Neural crest cell (in vitro differentiated cells): Measurements from ENCODE around the gene SBF2. TPM values are rescaled to one million over a fixed set of nuclear protein-coding genes. Genes with fewer than 3 reads are reported as not detected.

Source experiments
- DNase-seq: peaks from one replicate; pipeline ENCODE4 v3.0.0; 2021; ENCODE audit warnings: low read depth, mixed read lengths, low spot score
- H3K27ac Mint-ChIP-seq: one replicate; pipeline ENCODE4 v1.8.0; 2021; ENCODE audit warnings: mild to moderate bottlenecking, mixed read lengths; ENCODE audit not compliant: unreplicated experiment
- H3K27me3 Mint-ChIP-seq: 2 replicates; pipeline ENCODE4 v1.8.0; 2021; ENCODE audit warnings: low read depth, mild to moderate bottlenecking, mixed read lengths
- H3K36me3 Mint-ChIP-seq: 2 replicates; pipeline ENCODE4 v1.8.0; 2021; ENCODE audit warnings: low read depth, mild to moderate bottlenecking, mixed read lengths
- H3K4me1 Mint-ChIP-seq: 2 replicates; pipeline ENCODE4 v1.8.0; 2021; ENCODE audit warnings: mixed read lengths
- H3K4me3 Mint-ChIP-seq: one replicate; pipeline ENCODE4 v1.8.0; 2021; ENCODE audit warnings: mild to moderate bottlenecking, mixed read lengths
- H3K9me3 Mint-ChIP-seq: 2 replicates; pipeline ENCODE4 v1.8.0; 2021; ENCODE audit warnings: mixed read lengths
- CTCF ChIP-seq: fragments of 200-600 bp; sonication (generic); conservative IDR thresholded peaks from 2 replicates; pipeline ENCODE4 v1.5.0; 2021; ENCODE audit warnings: antibody characterized with exemption, mild to moderate bottlenecking
- total RNA-seq: library from RNA; stranded (reverse); gene quantifications from 2 replicates; pipeline ENCODE4 v1.2.1, GENCODE V29; 2021

Gene SBF2
- total RNA-seq, 1 donor from 2014 or later, result 30.2 TPM

GRCh38 chr11:10319702-10320558, 25.9 kb upstream of the SBF2 start:
- Mint-ChIP-seq H3K4me1 (peaks cover 58% of the 10 kb centered on the region), H3K9me3 (no peaks in the 10 kb centered on the region), H3K27me3 (no peaks in the 10 kb centered on the region), H3K36me3 (no peaks in the 10 kb centered on the region), H3K4me3 (no peak overlapping the region), H3K27ac (no peak overlapping the region)
- no peak for DNase-seq
- TF ChIP-seq CTCF, result no peak

GRCh38 chr11:10318527-10318802, 24.4 kb upstream of the SBF2 start:
- no peak for TF ChIP-seq CTCF
- Mint-ChIP-seq H3K9me3 (no peaks in the 10 kb centered on the region), H3K36me3 (no peaks in the 10 kb centered on the region), H3K4me1 (peaks cover 62% of the 10 kb centered on the region), H3K27me3 (no peaks in the 10 kb centered on the region), H3K4me3 (peak overlapping the region; percentile 41), H3K27ac (no peak overlapping the region)
- no peak for DNase-seq

- H3K27ac Mint-ChIP-seq, result peak overlapping the region; percentile 38
- no peaks in the 10 kb centered on the region for H3K36me3 Mint-ChIP-seq
Measured at GRCh38 chr11:10317776-10318526, 23.9 kb upstream of the SBF2 start.

GRCh38 chr11:10317151-10317755, 23.2 kb upstream of the SBF2 start:
- Mint-ChIP-seq H3K4me3 (peak overlapping the region; percentile 15), H3K27me3 (no peaks in the 10 kb centered on the region), H3K36me3 (no peaks in the 10 kb centered on the region), H3K27ac (peak overlapping the region; percentile 38), H3K9me3 (no peaks in the 10 kb centered on the region), H3K4me1 (peaks cover 52% of the 10 kb centered on the region)
- TF ChIP-seq CTCF, result no peak
- DNase-seq, result peak; percentile 36

More at GRCh38 chr11:10317776-10318526, 23.9 kb upstream of the SBF2 start:
- TF ChIP-seq CTCF, result no peak
- H3K4me3 Mint-ChIP-seq, result peak overlapping the region; percentile 41
- no peaks in the 10 kb centered on the region for H3K9me3 Mint-ChIP-seq
- H3K4me1 Mint-ChIP-seq, result peaks cover 56% of the 10 kb centered on the region
- no peaks in the 10 kb centered on the region for H3K27me3 Mint-ChIP-seq
- DNase-seq, result no peak

- DNase-seq, result no peak
- H3K9me3 Mint-ChIP-seq, result no peaks in the 10 kb centered on the region
- H3K36me3 Mint-ChIP-seq, result no peaks in the 10 kb centered on the region
- no peak overlapping the region for H3K27ac Mint-ChIP-seq
- no peak overlapping the region for H3K4me3 Mint-ChIP-seq
- H3K27me3 Mint-ChIP-seq, result peaks cover 3% of the 10 kb centered on the region
- peaks cover 51% of the 10 kb centered on the region for H3K4me1 Mint-ChIP-seq
- TF ChIP-seq CTCF, result no peak
Measured at GRCh38 chr11:10315083-10315482, 21.1 kb upstream of the SBF2 start.
